ENCODE results near the gene CUX1. TPM values are rescaled to one million over a fixed set of nuclear protein-coding genes. Genes with fewer than 3 reads are reported as not detected.
"Not testable (repeated sequence)": the region's sequence is repeated elsewhere in the genome, so short reads cannot be mapped to it uniquely, and the experiment has no call there.

CUX1 gene
- total RNA-seq, 1 donor from 2014 or later = 118 TPM

GRCh38 chr7:101884671-101885596 lies 67.5 kb downstream of the CUX1 start:
- H3K4me3 Mint-ChIP-seq (ENCODE audit: unreplicated experiment) = no peak overlapping the region
- H3K9me3 Mint-ChIP-seq (ENCODE audit: low read depth) = no peaks in the 10 kb centered on the region
- H3K27me3 Mint-ChIP-seq (ENCODE audit: low read depth) = no peaks in the 10 kb centered on the region
- peak overlapping the region; percentile 99 for H3K27ac Mint-ChIP-seq (ENCODE audit: unreplicated experiment)
- peaks cover 74% of the 10 kb centered on the region for H3K4me1 Mint-ChIP-seq (ENCODE audit: low read depth)
- no peak for TF ChIP-seq CTCF (IDR thresholded peaks at IDR 0.05)
- no peak for DNase-seq (ENCODE audit: low spot score)
- H3K36me3 Mint-ChIP-seq (ENCODE audit: low read depth) = no peaks in the 10 kb centered on the region

- H3K9me3 Mint-ChIP-seq (ENCODE audit: low read depth) = no peaks in the 10 kb centered on the region
- H3K4me1 Mint-ChIP-seq (ENCODE audit: low read depth) = peaks cover 67% of the 10 kb centered on the region
- no peaks in the 10 kb centered on the region for H3K36me3 Mint-ChIP-seq (ENCODE audit: low read depth)
- no peaks in the 10 kb centered on the region for H3K27me3 Mint-ChIP-seq (ENCODE audit: low read depth)
- DNase-seq (ENCODE audit: low spot score) = no peak
- no peak overlapping the region for H3K4me3 Mint-ChIP-seq (ENCODE audit: unreplicated experiment)
- peak overlapping the region; percentile 99 for H3K27ac Mint-ChIP-seq (ENCODE audit: unreplicated experiment)
- TF ChIP-seq CTCF (IDR thresholded peaks at IDR 0.05) = no peak
Observed at GRCh38 chr7:101885597-101885955, 68.2 kb downstream of the CUX1 start.

GRCh38 chr7:101887352-101887751 lies 69.9 kb downstream of the CUX1 start:
- H3K4me3 Mint-ChIP-seq (ENCODE audit: unreplicated experiment); H3K27me3 Mint-ChIP-seq (ENCODE audit: low read depth); H3K9me3 Mint-ChIP-seq (ENCODE audit: low read depth); H3K36me3 Mint-ChIP-seq (ENCODE audit: low read depth); DNase-seq (ENCODE audit: low spot score): not testable (repeated sequence)
- H3K27ac Mint-ChIP-seq (ENCODE audit: unreplicated experiment) = peak overlapping the region; percentile 6
- H3K4me1 Mint-ChIP-seq (ENCODE audit: low read depth) = peaks cover 54% of the 10 kb centered on the region

- not testable (repeated sequence) for H3K36me3 Mint-ChIP-seq (ENCODE audit: low read depth); H3K27me3 Mint-ChIP-seq (ENCODE audit: low read depth); H3K9me3 Mint-ChIP-seq (ENCODE audit: low read depth); H3K4me3 Mint-ChIP-seq (ENCODE audit: unreplicated experiment); H3K27ac Mint-ChIP-seq (ENCODE audit: unreplicated experiment); DNase-seq (ENCODE audit: low spot score)
- peaks cover 47% of the 10 kb centered on the region for H3K4me1 Mint-ChIP-seq (ENCODE audit: low read depth)
Observed at GRCh38 chr7:101888564-101888963, 71.1 kb downstream of the CUX1 start.

- Mint-ChIP-seq H3K27me3 (ENCODE audit: low read depth) (no peaks in the 10 kb centered on the region), H3K4me1 (ENCODE audit: low read depth) (peaks cover 31% of the 10 kb centered on the region), H3K27ac (ENCODE audit: unreplicated experiment) (no peak overlapping the region), H3K4me3 (ENCODE audit: unreplicated experiment) (no peak overlapping the region), H3K36me3 (ENCODE audit: low read depth) (no peaks in the 10 kb centered on the region), H3K9me3 (ENCODE audit: low read depth) (no peaks in the 10 kb centered on the region)
- no peak for DNase-seq (ENCODE audit: low spot score)
- no peak for TF ChIP-seq CTCF (IDR thresholded peaks at IDR 0.05)
Observed at GRCh38 chr7:101890749-101891523, 73.5 kb downstream of the CUX1 start.

GRCh38 chr7:101891936-101892640 lies 74.7 kb downstream of the CUX1 start:
- Mint-ChIP-seq H3K4me1 (ENCODE audit: low read depth) (peaks cover 34% of the 10 kb centered on the region), H3K27me3 (ENCODE audit: low read depth) (no peaks in the 10 kb centered on the region), H3K36me3 (ENCODE audit: low read depth) (no peaks in the 10 kb centered on the region), H3K27ac (ENCODE audit: unreplicated experiment) (no peak overlapping the region), H3K4me3 (ENCODE audit: unreplicated experiment) (no peak overlapping the region), H3K9me3 (ENCODE audit: low read depth) (no peaks in the 10 kb centered on the region)
- TF ChIP-seq CTCF (IDR thresholded peaks at IDR 0.05) = no peak
- no peak for DNase-seq (ENCODE audit: low spot score)
